HG03159 (cell line): Measurements from ENCODE around the gene SETDB1.
"Not testable (repeated sequence)": the region's sequence is repeated elsewhere in the genome, so short reads cannot be mapped to it uniquely, and the experiment has no call there.

ENCODE experiments used
- ATAC-seq: cut with Tn5 transposase; IDR thresholded peaks from one replicate; pipeline ENCODE4 v1.9.1; 2021; ENCODE audit warnings: mild to moderate bottlenecking, moderate library complexity; ENCODE audit not compliant: unreplicated experiment

SETDB1 gene

GRCh38 chr1:150926097-150926741 lies at the start of gene SETDB1:
TSS of gene SETDB1 (plus strand) at chr1:150926363. CDS start at chr1:150927715, 1,352 bp downstream.
- ATAC-seq: peak; percentile 84

GRCh38 chr1:150878931-150879330 lies 47.2 kb upstream of the SETDB1 start:
- ATAC-seq: not testable (repeated sequence)

- ATAC-seq: no peak
Observed at GRCh38 chr1:150881331-150882070, 44.7 kb upstream of the SETDB1 start.

GRCh38 chr1:150883121-150883520 lies 43.0 kb upstream of the SETDB1 start:
- not testable (repeated sequence) for ATAC-seq

- ATAC-seq: no peak
Observed at GRCh38 chr1:150887018-150887417, 39.1 kb upstream of the SETDB1 start, which contains the start of gene CTXND2. TSS of gene CTXND2 (plus strand) at chr1:150887136. CDS start at chr1:150912315, 25,179 bp downstream.

- ATAC-seq: no peak
Observed at GRCh38 chr1:150888727-150889126, 37.4 kb upstream of the SETDB1 start.

GRCh38 chr1:150890033-150890416 lies 36.1 kb upstream of the SETDB1 start:
- no peak for ATAC-seq

GRCh38 chr1:150893336-150893913 lies 32.7 kb upstream of the SETDB1 start:
- no peak for ATAC-seq

- no peak for ATAC-seq
Observed at GRCh38 chr1:150895618-150896017, 30.5 kb upstream of the SETDB1 start.

- ATAC-seq: not testable (repeated sequence)
Observed at GRCh38 chr1:150899795-150900194, 26.4 kb upstream of the SETDB1 start.

- no peak for ATAC-seq
Observed at GRCh38 chr1:150902346-150902745, 23.8 kb upstream of the SETDB1 start.

- ATAC-seq: no peak
Observed at GRCh38 chr1:150902751-150903150, 23.4 kb upstream of the SETDB1 start.

GRCh38 chr1:150905301-150905700 lies 20.9 kb upstream of the SETDB1 start:
- no peak for ATAC-seq

GRCh38 chr1:150906329-150906728 lies 19.8 kb upstream of the SETDB1 start:
- ATAC-seq: no peak

- ATAC-seq: no peak
Observed at GRCh38 chr1:150906813-150907212, 19.4 kb upstream of the SETDB1 start.

- ATAC-seq: no peak
Observed at GRCh38 chr1:150909585-150910180, 16.5 kb upstream of the SETDB1 start.

GRCh38 chr1:150912623-150913022 lies 13.5 kb upstream of the SETDB1 start:
- ATAC-seq: no peak

GRCh38 chr1:150917387-150917786 lies 8.8 kb upstream of the SETDB1 start:
- no peak for ATAC-seq

- ATAC-seq: peak; percentile 43
Observed at GRCh38 chr1:150922519-150922975, 3.6 kb upstream of the SETDB1 start.

- ATAC-seq: no peak
Observed at GRCh38 chr1:150925080-150925479, 1.1 kb upstream of the SETDB1 start.

GRCh38 chr1:150927624-150928023 lies 1.5 kb downstream of the SETDB1 start:
- no peak for ATAC-seq
